HEK293T (cell line): ENCODE data around the gene OR4C6.

Experiments
- CTCF ChIA-PET: fragments of 350-600 bp; formaldehyde crosslinking; extraction: SDS; loops from one replicate; lab custom pipeline; 2021; ENCODE audit warnings: antibody characterized with exemption, inconsistent platforms; lab: Yijun Ruan, JAX
- POLR2A ChIA-PET: fragments of 350-600 bp; formaldehyde crosslinking; extraction: SDS; loops from one replicate; lab custom pipeline; 2020; ENCODE audit warnings: antibody characterized with exemption, inconsistent platforms; lab: Yijun Ruan, JAX
- DNase-seq: peaks from one replicate; pipeline ENCODE4 v3.0.0; 2012; ENCODE audit warnings: mixed read lengths; ENCODE audit errors: extremely low spot score
- ARNT ChIP-seq: fragments of 450-650 bp; IDR thresholded peaks from 2 replicates; pipeline ENCODE4 v1.6.1; 2017; ENCODE audit warnings: mild to moderate bottlenecking
- BHLHE40 ChIP-seq: fragments of 450-650 bp; IDR thresholded peaks from 2 replicates; pipeline ENCODE4 v1.6.1; 2016; ENCODE audit warnings: mild to moderate bottlenecking, moderate library complexity, borderline replicate concordance
- CTBP1 ChIP-seq: fragments of 450-650 bp; IDR thresholded peaks from 2 replicates; pipeline ENCODE4 v1.6.1; 2016; ENCODE audit warnings: borderline replicate concordance
- ELF4 ChIP-seq: fragments of 450-650 bp; IDR thresholded peaks from 2 replicates; pipeline ENCODE4 v1.6.1; 2017; ENCODE audit warnings: antibody characterized with exemption
- FOXA1 ChIP-seq: fragments of 450-650 bp; IDR thresholded peaks from 2 replicates; pipeline ENCODE4 v1.6.1; 2016; ENCODE audit warnings: mild to moderate bottlenecking
- FOXK2 ChIP-seq: fragments of 450-650 bp; IDR thresholded peaks from 2 replicates; pipeline ENCODE4 v1.6.1; 2016; ENCODE audit warnings: mild to moderate bottlenecking
- FOXM1 ChIP-seq: fragments of 450-650 bp; IDR thresholded peaks from 2 replicates; pipeline ENCODE4 v1.6.1; 2017; ENCODE audit warnings: mild to moderate bottlenecking, borderline replicate concordance
- HDGF ChIP-seq: fragments of 450-650 bp; IDR thresholded peaks from 2 replicates; pipeline ENCODE4 v1.6.1; 2017; ENCODE audit warnings: antibody characterized with exemption, borderline replicate concordance
- L3MBTL2 ChIP-seq: fragments of 450-650 bp; conservative IDR thresholded peaks from 2 replicates; pipeline ENCODE4 v1.6.1; 2016; ENCODE audit warnings: mild to moderate bottlenecking
- LEF1 ChIP-seq: fragments of 450-650 bp; IDR thresholded peaks from 2 replicates; pipeline ENCODE4 v1.6.1; 2017; ENCODE audit warnings: mild to moderate bottlenecking, borderline replicate concordance
- NFRKB ChIP-seq: fragments of 450-650 bp; IDR thresholded peaks from 2 replicates; pipeline ENCODE4 v1.6.1; 2016; ENCODE audit warnings: mild to moderate bottlenecking, moderate library complexity
- SP1 ChIP-seq: fragments of 450-650 bp; IDR thresholded peaks from 2 replicates; pipeline ENCODE4 v1.6.1; 2017
- SUZ12 ChIP-seq: fragments of 450-650 bp; IDR thresholded peaks from 2 replicates; pipeline ENCODE4 v1.6.1; 2016; ENCODE audit warnings: mild to moderate bottlenecking
- TARDBP ChIP-seq: fragments of 450-650 bp; IDR thresholded peaks from 2 replicates; pipeline ENCODE4 v1.6.1; 2016
- ZNF384 ChIP-seq: fragments of 450-650 bp; IDR thresholded peaks from 2 replicates; pipeline ENCODE4 v1.6.1; 2016
- TF ChIP-seq, protein P1 (sequence below): fragments of 450-650 bp; IDR thresholded peaks from 2 replicates; pipeline ENCODE4 v1.6.1; 2016

The OR4C6 gene

GRCh38 chr11:55661901-55662300, at the start of gene OR4C6:
Gene OR4C6 (plus strand): TSS chr11:55662201. CDS start chr11:55665167, 2,966 bp downstream.
- no peak for DNase-seq
- no peak for TF ChIP-seq SP1
- TF ChIP-seq NFRKB = no peak
- no peak for TF ChIP-seq TARDBP
- no peak for TF ChIP-seq FOXA1
- POLR2A ChIA-PET = no interaction called here
- CTCF ChIA-PET = no interaction called here

DNA sequence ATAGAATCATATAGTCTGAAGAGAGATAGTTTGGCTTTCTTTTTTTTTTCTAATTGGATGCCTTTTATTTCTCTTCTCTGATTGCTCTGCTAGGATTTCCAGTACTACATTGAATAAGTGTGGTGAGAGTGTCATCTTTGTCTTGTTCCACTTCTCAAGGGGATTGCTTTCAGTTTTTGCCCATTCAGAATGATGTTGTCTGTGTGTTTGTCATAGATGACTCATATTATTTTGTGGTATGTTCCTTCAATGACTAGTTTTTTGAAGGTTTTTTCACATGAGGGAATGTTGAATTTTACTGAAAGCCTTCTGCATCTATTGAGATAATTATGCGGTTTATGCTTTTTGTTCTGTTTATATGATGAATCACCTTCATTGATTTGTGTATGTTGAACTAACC, 37.5 kb upstream of the OR4C6 start:
- ChIA-PET CTCF (no interaction called here), POLR2A (no interaction called here)
- no peak for TF ChIP-seq BHLHE40
- TF ChIP-seq SP1 = no peak
- TF ChIP-seq, protein P1, sequence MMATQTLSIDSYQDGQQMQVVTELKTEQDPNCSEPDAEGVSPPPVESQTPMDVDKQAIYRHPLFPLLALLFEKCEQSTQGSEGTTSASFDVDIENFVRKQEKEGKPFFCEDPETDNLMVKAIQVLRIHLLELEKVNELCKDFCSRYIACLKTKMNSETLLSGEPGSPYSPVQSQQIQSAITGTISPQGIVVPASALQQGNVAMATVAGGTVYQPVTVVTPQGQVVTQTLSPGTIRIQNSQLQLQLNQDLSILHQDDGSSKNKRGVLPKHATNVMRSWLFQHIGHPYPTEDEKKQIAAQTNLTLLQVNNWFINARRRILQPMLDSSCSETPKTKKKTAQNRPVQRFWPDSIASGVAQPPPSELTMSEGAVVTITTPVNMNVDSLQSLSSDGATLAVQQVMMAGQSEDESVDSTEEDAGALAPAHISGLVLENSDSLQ = no peak
- TF ChIP-seq FOXK2 = no peak
- TF ChIP-seq L3MBTL2 = no peak
- TF ChIP-seq FOXM1 = no peak
- TF ChIP-seq NFRKB = no peak
- no peak for TF ChIP-seq FOXA1
- no peak for TF ChIP-seq CTBP1
- no peak for TF ChIP-seq ELF4
- no peak for TF ChIP-seq ZNF384
- DNase-seq = no peak

DNA sequence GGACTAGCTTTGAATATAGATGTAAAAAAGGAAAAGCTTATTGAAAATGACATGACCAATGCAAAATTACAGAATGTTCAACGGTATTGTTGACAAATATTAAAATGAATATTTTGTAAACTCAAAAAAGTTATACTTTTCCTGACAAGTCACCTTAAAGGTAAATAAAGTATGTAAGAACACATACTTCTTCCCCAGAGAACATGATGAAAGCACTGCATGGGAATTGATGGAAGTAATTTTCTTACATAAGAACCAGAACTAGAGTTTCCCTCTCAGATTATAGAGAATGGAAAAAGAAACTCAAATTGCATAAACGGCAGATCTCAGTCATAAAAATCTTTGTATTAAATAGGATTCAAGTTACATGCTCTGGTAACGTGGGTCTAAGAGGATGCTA, 27.2 kb upstream of the OR4C6 start, which contains the start of gene OR4P4:
Gene OR4P4 (plus strand): TSS at position 301 of the 400 bp plus-strand sequence.
- CTCF ChIA-PET = no interaction called here

DNA sequence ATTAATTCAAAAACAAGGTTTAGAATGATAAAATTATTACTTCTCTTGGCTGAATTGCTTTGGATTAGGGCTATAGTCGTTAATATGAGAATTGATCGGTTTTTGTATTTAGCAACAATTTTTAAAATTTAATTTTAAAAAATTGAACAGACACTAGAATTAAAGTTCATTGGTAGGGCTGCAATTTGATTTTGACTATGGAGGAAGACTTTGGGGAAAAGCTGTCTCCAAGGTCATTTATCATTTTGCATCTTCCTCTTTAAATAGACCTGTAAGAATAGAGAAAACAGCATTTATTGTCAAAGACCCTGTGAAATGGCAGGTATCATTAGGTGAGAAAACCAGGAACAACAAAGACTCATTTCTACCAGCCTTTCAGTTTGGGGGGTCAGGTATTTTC, 14.0 kb upstream of the OR4C6 start, which contains the start of gene OR4S2:
Gene OR4S2 (plus strand): TSS at position 301 of the 400 bp plus-strand sequence. CDS start 2,577 bp downstream, outside the sequence.
- no peak for TF ChIP-seq ELF4
- TF ChIP-seq FOXK2 = no peak
- no peak for DNase-seq
- ChIA-PET CTCF (no interaction called here), POLR2A (no interaction called here)

More for the DNA sequence above, 27.2 kb upstream of the OR4C6 start, which contains the start of gene OR4P4:
- POLR2A ChIA-PET = no interaction called here
- TF ChIP-seq L3MBTL2 (no peak), NFRKB (no peak), SUZ12 (no peak), FOXK2 (no peak), ARNT (no peak), SP1 (no peak), HDGF (no peak)
- DNase-seq = no peak

DNA sequence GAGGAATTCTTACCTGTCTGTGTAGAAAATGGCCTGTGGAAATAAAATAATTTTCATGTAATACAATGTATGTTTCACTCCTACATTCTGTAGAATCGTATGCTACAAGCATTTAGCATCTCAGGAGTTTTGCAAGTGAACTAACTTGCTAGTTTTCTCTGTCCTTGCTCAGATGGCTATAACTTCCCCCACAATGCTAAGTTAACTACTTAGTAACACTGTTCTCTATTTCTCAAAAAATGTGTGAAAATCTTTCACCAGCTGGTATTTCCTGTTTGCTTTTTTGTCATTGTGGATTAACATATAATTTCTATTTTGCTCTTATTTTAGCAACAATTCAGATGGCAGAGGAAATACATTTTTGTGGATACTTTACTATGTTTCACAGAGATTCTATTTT, 9.4 kb upstream of the OR4C6 start:
- ChIA-PET CTCF (no interaction called here), POLR2A (no interaction called here)
- TF ChIP-seq, protein P1 = no peak
- TF ChIP-seq TARDBP = no peak
- no peak for TF ChIP-seq SUZ12
- no peak for TF ChIP-seq FOXK2
- no peak for DNase-seq

DNA sequence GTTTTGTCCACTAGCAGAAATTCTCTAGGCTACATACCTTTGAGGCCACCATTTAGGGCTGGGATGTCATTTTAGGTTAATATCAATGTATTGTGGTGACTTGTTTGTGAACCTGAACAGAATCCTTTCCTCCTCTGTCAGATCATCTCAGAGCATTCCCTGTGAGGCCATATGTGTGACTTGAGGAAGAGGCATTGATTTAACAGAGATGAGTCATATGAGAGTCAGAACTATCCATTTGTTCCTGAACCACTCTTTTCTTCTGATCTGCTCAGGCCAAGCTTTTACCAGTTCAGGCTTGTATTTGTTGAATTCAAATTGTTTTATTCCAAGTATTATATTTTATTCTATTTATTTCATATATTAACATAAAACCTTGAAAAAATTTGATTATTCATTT, 6.9 kb upstream of the OR4C6 start:
- ChIA-PET CTCF (no interaction called here), POLR2A (no interaction called here)
- no peak for DNase-seq
- TF ChIP-seq NFRKB (no peak), TARDBP (no peak), ARNT (no peak), FOXM1 (no peak), LEF1 (no peak), BHLHE40 (no peak)

DNA sequence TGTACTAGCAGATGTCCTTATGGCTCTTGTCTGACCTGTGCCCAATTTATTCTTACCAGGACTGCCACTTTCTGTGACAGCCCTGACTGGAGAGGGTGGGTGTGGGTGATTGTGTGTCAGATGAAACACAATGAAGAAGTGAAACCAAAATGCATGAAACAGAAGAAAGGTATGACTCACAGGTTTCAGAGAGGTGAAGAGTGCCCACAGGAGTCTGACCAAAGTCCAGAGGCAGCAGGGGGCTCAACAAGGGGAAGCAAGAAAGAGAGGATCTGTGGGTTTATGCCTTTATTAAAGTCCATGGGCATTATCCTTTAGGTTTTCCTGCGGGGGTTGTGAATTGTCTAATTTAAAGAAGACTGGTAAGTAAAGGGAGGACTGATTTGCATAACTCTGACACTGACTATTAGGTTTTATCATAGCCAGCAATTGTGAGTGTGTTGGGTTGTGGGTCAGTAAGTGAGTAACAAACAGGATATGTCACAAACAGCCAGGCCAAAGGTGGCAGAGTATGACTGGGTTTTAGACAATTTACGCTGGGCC, 3.9 kb upstream of the OR4C6 start:
- no peak for TF ChIP-seq SP1
- TF ChIP-seq FOXM1 = no peak
- TF ChIP-seq FOXK2 = no peak
- no peak for TF ChIP-seq NFRKB
- no peak for TF ChIP-seq BHLHE40
- TF ChIP-seq ELF4 = no peak
- no peak for TF ChIP-seq LEF1
- no peak for TF ChIP-seq L3MBTL2
- POLR2A ChIA-PET = no interaction called here
- CTCF ChIA-PET = no interaction called here
- DNase-seq = no peak

DNA sequence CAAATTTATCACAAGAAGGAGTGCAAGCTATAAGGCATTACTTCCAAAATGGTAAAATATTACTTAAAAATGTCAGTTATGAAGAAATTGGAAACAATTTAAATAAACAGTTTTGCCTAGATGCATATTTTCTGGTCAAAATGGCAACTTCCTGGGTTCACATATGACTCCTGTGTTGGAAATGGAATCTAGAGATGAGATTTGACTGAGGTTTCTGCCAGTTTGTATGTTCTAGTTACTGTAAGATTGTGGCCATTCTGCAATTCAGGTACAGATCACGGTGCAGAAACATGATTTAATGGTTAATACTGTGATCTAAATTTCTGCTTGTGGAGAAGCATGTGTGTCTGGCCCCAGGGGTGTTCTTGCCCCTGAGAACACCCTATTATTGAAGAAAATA, 3.4 kb upstream of the OR4C6 start:
- no peak for DNase-seq
- ChIA-PET POLR2A (no interaction called here), CTCF (no interaction called here)
- no peak for TF ChIP-seq L3MBTL2
- TF ChIP-seq LEF1 = no peak
- TF ChIP-seq ELF4 = no peak
- TF ChIP-seq FOXA1 = no peak
- no peak for TF ChIP-seq SP1
- no peak for TF ChIP-seq SUZ12
- TF ChIP-seq ZNF384 = no peak
- TF ChIP-seq HDGF = no peak
- no peak for TF ChIP-seq ARNT
- TF ChIP-seq FOXK2 = no peak
- TF ChIP-seq BHLHE40 = no peak
- no peak for TF ChIP-seq FOXM1
- TF ChIP-seq, protein P1 = no peak
- TF ChIP-seq NFRKB = no peak
- no peak for TF ChIP-seq TARDBP
